ENCODE results near the gene TTYH1. TPM values are rescaled to one million over a fixed set of nuclear protein-coding genes. Genes with fewer than 3 reads are reported as not detected.

Gene TTYH1
- total RNA-seq, 2 donors from 2014 or later: not detected

DNA sequence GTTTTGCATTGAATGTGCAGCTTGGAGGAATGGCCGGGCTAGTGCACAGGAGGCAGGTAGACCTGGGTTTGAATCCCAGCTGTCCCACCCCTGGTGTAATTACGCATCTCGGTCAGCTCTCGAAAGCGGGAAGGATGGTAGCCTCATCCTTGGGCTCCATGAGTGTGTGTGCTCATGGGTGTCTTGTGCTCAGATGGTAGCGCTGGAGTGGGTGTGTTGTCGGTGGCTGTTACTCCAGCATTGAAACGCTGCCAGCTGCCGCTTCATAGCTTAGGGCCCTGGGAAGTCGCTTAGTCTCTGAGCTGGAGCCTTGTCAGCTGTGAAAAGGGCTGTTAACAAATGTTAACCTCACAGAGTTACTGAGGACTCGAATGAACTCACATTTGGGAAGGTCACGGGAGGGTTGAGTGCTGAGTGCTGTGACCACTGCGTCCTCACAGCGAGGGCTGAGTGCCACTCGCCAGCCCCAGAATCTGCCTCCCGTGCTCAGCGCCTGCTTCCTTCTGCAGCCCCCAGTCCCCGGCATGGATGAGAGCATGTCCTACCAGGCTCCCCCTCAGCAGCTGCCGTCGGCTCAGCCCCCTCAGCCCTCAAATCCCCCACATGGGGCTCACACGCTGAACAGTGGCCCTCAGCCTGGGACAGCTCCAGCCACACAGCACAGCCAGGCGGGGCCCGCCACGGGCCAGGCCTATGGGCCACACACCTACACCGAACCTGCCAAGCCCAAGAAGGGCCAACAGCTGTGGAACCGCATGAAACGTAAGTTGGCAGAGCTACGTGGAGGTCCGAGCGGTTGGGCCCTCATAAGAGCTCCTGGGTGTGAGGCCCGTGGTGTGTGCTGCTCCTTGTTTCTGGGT, 38.9 kb downstream of the TTYH1 start:
- Histone ChIP-seq H3K36me3 (peaks cover 82% of the 10 kb centered on the region), H3K27me3 (replicated peaks; ENCODE audit: insufficient read depth) (no peaks in the 10 kb centered on the region), H3K4me1 (ENCODE audit: control insufficient read depth in 1 of 2, low read depth in 2 of 2) (peaks cover 20 to 23% of the 10 kb centered on the region in 2 donors)

GRCh38 chr19:54454781-54455675, 39.8 kb downstream of the TTYH1 start:
- no peak overlapping the region for H3K4me3 ChIP-seq
- peaks cover 90% of the 10 kb centered on the region for H3K36me3 ChIP-seq
- TF ChIP-seq, protein P1, sequence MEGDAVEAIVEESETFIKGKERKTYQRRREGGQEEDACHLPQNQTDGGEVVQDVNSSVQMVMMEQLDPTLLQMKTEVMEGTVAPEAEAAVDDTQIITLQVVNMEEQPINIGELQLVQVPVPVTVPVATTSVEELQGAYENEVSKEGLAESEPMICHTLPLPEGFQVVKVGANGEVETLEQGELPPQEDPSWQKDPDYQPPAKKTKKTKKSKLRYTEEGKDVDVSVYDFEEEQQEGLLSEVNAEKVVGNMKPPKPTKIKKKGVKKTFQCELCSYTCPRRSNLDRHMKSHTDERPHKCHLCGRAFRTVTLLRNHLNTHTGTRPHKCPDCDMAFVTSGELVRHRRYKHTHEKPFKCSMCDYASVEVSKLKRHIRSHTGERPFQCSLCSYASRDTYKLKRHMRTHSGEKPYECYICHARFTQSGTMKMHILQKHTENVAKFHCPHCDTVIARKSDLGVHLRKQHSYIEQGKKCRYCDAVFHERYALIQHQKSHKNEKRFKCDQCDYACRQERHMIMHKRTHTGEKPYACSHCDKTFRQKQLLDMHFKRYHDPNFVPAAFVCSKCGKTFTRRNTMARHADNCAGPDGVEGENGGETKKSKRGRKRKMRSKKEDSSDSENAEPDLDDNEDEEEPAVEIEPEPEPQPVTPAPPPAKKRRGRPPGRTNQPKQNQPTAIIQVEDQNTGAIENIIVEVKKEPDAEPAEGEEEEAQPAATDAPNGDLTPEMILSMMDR (IDR thresholded peaks at IDR 0.05): no peak
- H3K27me3 ChIP-seq (replicated peaks; ENCODE audit: insufficient read depth): no peaks in the 10 kb centered on the region
- H3K27ac ChIP-seq: no peak overlapping the region
- peaks cover 18 to 19% of the 10 kb centered on the region in 2 donors for H3K4me1 ChIP-seq (ENCODE audit: control insufficient read depth in 1 of 2, low read depth in 2 of 2)
- DNase-seq (ENCODE audit: low spot score) (no peak), ATAC-seq (ENCODE audit: insufficient number of reproducible peaks, low FRiP score, low read depth) (no peak)
- H3K9me3 ChIP-seq: no peaks in the 10 kb centered on the region

More for the DNA sequence above, 38.9 kb downstream of the TTYH1 start:
- DNase-seq (ENCODE audit: low spot score): no peak
- Histone ChIP-seq H3K27ac (no peak overlapping the region), H3K4me3 (no peak overlapping the region), H3K9me3 (no peaks in the 10 kb centered on the region)
- no peak for ATAC-seq (ENCODE audit: insufficient number of reproducible peaks, low FRiP score, low read depth)
- TF ChIP-seq, protein P1 (IDR thresholded peaks at IDR 0.05): no peak

DNA sequence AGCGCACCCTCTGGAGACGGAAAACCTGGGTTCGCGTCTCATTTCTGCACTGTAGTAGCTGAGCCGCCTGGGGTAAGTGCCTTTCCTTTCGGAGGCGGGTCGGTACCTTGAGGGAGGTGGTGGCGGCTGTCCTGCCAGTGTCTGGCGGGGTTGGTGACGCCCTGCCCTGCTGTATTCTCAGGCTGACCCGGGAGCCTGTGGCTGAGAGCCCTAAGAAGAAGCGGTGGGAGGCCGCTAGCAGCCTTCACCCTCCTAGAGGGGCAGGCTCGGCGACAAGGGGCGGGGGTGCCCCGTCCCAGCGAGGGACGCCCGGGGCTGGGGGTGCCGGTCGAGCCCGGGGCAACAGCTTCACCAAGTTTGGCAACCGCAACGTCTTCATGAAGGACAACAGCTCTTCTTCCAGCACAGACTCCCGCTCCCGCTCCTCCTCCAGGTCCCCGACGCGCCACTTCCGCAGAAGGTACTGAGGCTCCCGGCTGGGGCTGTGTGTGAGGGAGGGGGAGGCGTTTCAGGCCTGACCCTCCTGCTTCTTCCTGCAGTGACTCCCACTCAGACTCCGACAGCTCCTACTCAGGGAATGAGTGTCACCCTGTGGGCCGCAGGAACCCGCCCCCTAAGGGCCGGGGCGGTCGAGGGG, 40.6 kb downstream of the TTYH1 start:
- Histone ChIP-seq H3K27ac (no peak overlapping the region), H3K27me3 (replicated peaks; ENCODE audit: insufficient read depth) (no peaks in the 10 kb centered on the region), H3K4me1 (ENCODE audit: control insufficient read depth in 1 of 2, low read depth in 2 of 2) (peaks cover 9 to 11% of the 10 kb centered on the region in 2 donors), H3K4me3 (no peak overlapping the region), H3K36me3 (peaks cover 98% of the 10 kb centered on the region), H3K9me3 (no peaks in the 10 kb centered on the region)
- ATAC-seq (ENCODE audit: insufficient number of reproducible peaks, low FRiP score, low read depth) (no peak), DNase-seq (ENCODE audit: low spot score) (no peak)
- TF ChIP-seq, protein P1 (IDR thresholded peaks at IDR 0.05): no peak

GRCh38 chr19:54456423-54457373, 41.4 kb downstream of the TTYH1 start:
- TF ChIP-seq, protein P1 (IDR thresholded peaks at IDR 0.05): no peak
- Histone ChIP-seq H3K9me3 (no peaks in the 10 kb centered on the region), H3K4me1 (ENCODE audit: control insufficient read depth in 1 of 2, low read depth in 2 of 2) (peaks cover 1 to 4% of the 10 kb centered on the region in 2 donors), H3K36me3 (peaks cover 97% of the 10 kb centered on the region), H3K27me3 (replicated peaks; ENCODE audit: insufficient read depth) (no peaks in the 10 kb centered on the region), H3K27ac (no peak overlapping the region), H3K4me3 (no peak overlapping the region)
- DNase-seq (ENCODE audit: low spot score) (no peak), ATAC-seq (ENCODE audit: insufficient number of reproducible peaks, low FRiP score, low read depth) (no peak)

Measured in thoracic aorta (tissue), 2 donors.